H1 (cell line): ENCODE measurements around the gene OTUD3. TPM values are rescaled to one million over a fixed set of nuclear protein-coding genes. Genes with fewer than 3 reads are reported as not detected.

Experiments used
- CTCF ChIA-PET: fragments of 300-600 bp; sonication (Branson Sonifier 250); formaldehyde crosslinking; loops from one replicate; lab custom pipeline; 2021; ENCODE audit not compliant: partially characterized antibody; lab: Charles Lee
- POLR2A ChIA-PET: fragments of 300-600 bp; sonication (Branson Sonifier 250); formaldehyde crosslinking; loops from one replicate; lab custom pipeline; 2021; ENCODE audit warnings: inconsistent platforms; ENCODE audit not compliant: partially characterized antibody; lab: Charles Lee
- DNase-seq, 2 experiments: peaks; one replicate each; pipeline versions ENCODE4 v3.0.0 to v3.0.0-alpha.2; 2010 to 2022; ENCODE audit warnings: low spot score in 2 of 2, low read depth in 1 of 2, mixed read lengths in 1 of 2
- FAIRE-seq: peaks from 2 replicates; lab custom pipeline; 2011; peaks lifted over from hg19 to GRCh38; lab: Jason Lieb, UNC
- H2AFZ ChIP-seq: 2 replicates; pipeline ENCODE4 v1.8.1; 2012; ENCODE audit warnings: low read length, inconsistent platforms
- H2AK5ac ChIP-seq: 2 replicates; pipeline ENCODE4 v1.6.1; 2013; ENCODE audit warnings: low read depth, low read length
- H2BK120ac ChIP-seq: replicated peaks from 2 replicates; pipeline ENCODE3; 2013; ENCODE audit warnings: low read depth, low read length, inconsistent platforms
- H2BK12ac ChIP-seq: 2 replicates; pipeline ENCODE4 v1.6.1; 2013; ENCODE audit warnings: low read depth, low read length
- H2BK15ac ChIP-seq: 2 replicates; pipeline ENCODE4 v1.6.1; 2013; ENCODE audit warnings: low read length
- H2BK20ac ChIP-seq: 2 replicates; pipeline ENCODE4 v1.6.1; 2013; ENCODE audit warnings: low read length
- H2BK5ac ChIP-seq: 2 replicates; pipeline ENCODE4 v1.6.1; 2013; ENCODE audit warnings: low read depth, low read length
- H3K14ac ChIP-seq: 2 replicates; pipeline ENCODE4 v1.6.1; 2013; ENCODE audit warnings: inconsistent platforms; ENCODE audit not compliant: insufficient read length
- H3K18ac ChIP-seq: 2 replicates; pipeline ENCODE4 v1.6.1; 2013; ENCODE audit warnings: low read length; ENCODE audit errors: extremely low read depth
- H3K23ac ChIP-seq: 2 replicates; pipeline ENCODE4 v1.6.1; 2013; ENCODE audit warnings: inconsistent platforms; ENCODE audit not compliant: insufficient read length
- H3K23me2 ChIP-seq: 2 replicates; pipeline ENCODE4 v1.6.1; 2013; ENCODE audit warnings: low read depth, low read length
- H3K27ac ChIP-seq: 2 replicates; pipeline ENCODE4 v1.6.1; 2011; ENCODE audit warnings: low read depth, low read length, inconsistent platforms
- H3K27me3 ChIP-seq, 4 experiments: replicated peaks in 1 of 4; 1 replicate in 1 of 4; 2 replicates in 3 of 4; pipeline versions ENCODE4 v1.6.1 to v1.8.1; 2011 to 2013; ENCODE audit warnings: low read length in 3 of 4, mild to moderate bottlenecking in 3 of 4, inconsistent platforms in 2 of 4, mixed read lengths in 2 of 4, moderate library complexity in 1 of 4; ENCODE audit not compliant: control insufficient read depth in 3 of 4, insufficient read depth in 3 of 4; ENCODE audit errors: extremely low read depth in 1 of 4
- H3K36me3 ChIP-seq, 4 experiments: 2 replicates each; pipeline versions ENCODE4 v1.6.1 to v1.8.1; 2011 to 2013; ENCODE audit warnings: mild to moderate bottlenecking in 4 of 4, low read length in 3 of 4, moderate library complexity in 2 of 4, control low read depth in 1 of 4, inconsistent platforms in 1 of 4; ENCODE audit not compliant: insufficient read depth in 4 of 4, control insufficient read depth in 2 of 4
- H3K4ac ChIP-seq: replicated peaks from 2 replicates; pipeline ENCODE3; 2013; ENCODE audit warnings: low read length, low read depth, mixed read lengths, inconsistent platforms; ENCODE audit not compliant: insufficient read length
- H3K4me1 ChIP-seq, 4 experiments: replicated peaks in 1 of 4; 1 replicate in 1 of 4; 2 replicates in 3 of 4; pipeline versions ENCODE4 v1.6.1 to v1.8.1; 2011 to 2013; ENCODE audit warnings: low read length in 3 of 4, inconsistent platforms in 2 of 4, mixed read lengths in 1 of 4; ENCODE audit not compliant: insufficient read depth in 4 of 4, control insufficient read depth in 3 of 4
- H3K4me2 ChIP-seq, 2 experiments: 2 replicates each; pipeline versions ENCODE4 v1.6.1 to v1.8.1; 2011 to 2013; ENCODE audit warnings: low read depth in 2 of 2, low read length in 2 of 2, control low read depth in 1 of 2, inconsistent platforms in 1 of 2, mild to moderate bottlenecking in 1 of 2; ENCODE audit not compliant: insufficient read depth in 1 of 2
- H3K4me3 ChIP-seq, 4 experiments: fragments of 200-600, 300-600 bp in 1 of 4; sonication (generic), shearing (Covaris generic), sonication (Bioruptor Twin) in 1 of 4; 2 replicates each; pipeline versions ENCODE4 v1.5.1 to v1.8.1; 2011 to 2016; ENCODE audit warnings: low read length in 4 of 4, low read depth in 3 of 4, control low read depth in 2 of 4, inconsistent platforms in 2 of 4, mild to moderate bottlenecking in 2 of 4, mixed read lengths in 1 of 4, moderate library complexity in 1 of 4; ENCODE audit not compliant: insufficient read depth in 2 of 4; ENCODE audit errors: extremely low read depth in 1 of 4
- H3K56ac ChIP-seq: replicated peaks from 2 replicates; pipeline ENCODE3; 2013; ENCODE audit warnings: low read depth, mild to moderate bottlenecking, mixed read lengths, low read length, inconsistent platforms; ENCODE audit not compliant: insufficient read length
- H3K79me1 ChIP-seq: 2 replicates; pipeline ENCODE4 v1.6.1; 2013; ENCODE audit warnings: low read depth, low read length, control low read depth
- H3K79me2 ChIP-seq, 2 experiments: 2 replicates each; pipeline versions ENCODE4 v1.6.1 to v1.8.1; 2012 to 2013; ENCODE audit warnings: low read length in 2 of 2, mild to moderate bottlenecking in 2 of 2, inconsistent platforms in 1 of 2; ENCODE audit not compliant: insufficient read depth in 2 of 2, control insufficient read depth in 1 of 2
- H3K9ac ChIP-seq, 4 experiments: replicated peaks in 1 of 4; 1 replicate in 1 of 4; 2 replicates in 3 of 4; pipeline versions ENCODE4 v1.6.1 to v1.8.1; 2011 to 2013; ENCODE audit warnings: low read depth in 3 of 4, low read length in 3 of 4, control low read depth in 2 of 4, mild to moderate bottlenecking in 2 of 4, moderate library complexity in 2 of 4, inconsistent platforms in 1 of 4; ENCODE audit errors: extremely low read depth in 1 of 4
- H3K9me3 ChIP-seq, 2 experiments: 2 replicates each; pipeline versions ENCODE4 v1.6.1 to v1.8.1; 2012 to 2013; ENCODE audit warnings: mild to moderate bottlenecking in 2 of 2, moderate library complexity in 2 of 2, control low read depth in 1 of 2, inconsistent platforms in 1 of 2, low read depth in 1 of 2, low read length in 1 of 2, mixed read lengths in 1 of 2; ENCODE audit not compliant: insufficient read depth in 2 of 2
- H4K20me1 ChIP-seq, 2 experiments: replicated peaks in 1 of 2; 2 replicates each; pipeline versions ENCODE3 to v1.8.1; 2011 to 2013; ENCODE audit warnings: inconsistent platforms in 2 of 2, low read length in 2 of 2, mild to moderate bottlenecking in 1 of 2; ENCODE audit not compliant: insufficient read depth in 2 of 2, control insufficient read depth in 1 of 2
- H4K5ac ChIP-seq: 2 replicates; pipeline ENCODE4 v1.6.1; 2013; ENCODE audit warnings: low read length, low read depth, mixed read lengths, inconsistent platforms; ENCODE audit not compliant: insufficient read length
- H4K8ac ChIP-seq: 2 replicates; pipeline ENCODE4 v1.8.0; 2013; ENCODE audit warnings: mild to moderate bottlenecking, moderate library complexity, low read length, inconsistent platforms; ENCODE audit not compliant: insufficient read depth; ENCODE audit errors: extremely low read depth
- H4K91ac ChIP-seq: replicated peaks from 2 replicates; pipeline ENCODE3; 2013; ENCODE audit warnings: low read length, mixed read lengths, inconsistent platforms; ENCODE audit not compliant: insufficient read length
- BACH1 ChIP-seq: IDR thresholded peaks from 2 replicates; pipeline ENCODE4 v1.6.1; 2012; ENCODE audit warnings: low read length, improper control_type of control experiment
- BCL11A ChIP-seq, 2 experiments: IDR thresholded peaks; one replicate each; pipeline ENCODE4 v1.6.1; 2011; ENCODE audit warnings: low read depth in 2 of 2, low read length in 2 of 2, mild to moderate bottlenecking in 2 of 2
- CREB1 ChIP-seq: IDR thresholded peaks from 2 replicates; pipeline ENCODE4 v1.6.1; 2012; ENCODE audit warnings: inconsistent platforms
- EGR1 ChIP-seq: IDR thresholded peaks from 2 replicates; pipeline ENCODE4 v1.6.1; 2011; ENCODE audit warnings: low read depth, low read length, borderline replicate concordance
- JUND ChIP-seq: IDR thresholded peaks from 2 replicates; pipeline ENCODE4 v1.6.1; 2011; ENCODE audit warnings: mild to moderate bottlenecking, improper control_type of control experiment, low read length
- KDM5A ChIP-seq: fragments of 200-600 bp; IDR thresholded peaks from 2 replicates; pipeline ENCODE4 v1.7.1; 2012; ENCODE audit warnings: mild to moderate bottlenecking, low read length, inconsistent platforms, mixed read lengths
- MAFK ChIP-seq: IDR thresholded peaks from 2 replicates; pipeline ENCODE4 v1.6.1; 2012; ENCODE audit warnings: low read depth, mild to moderate bottlenecking, improper control_type of control experiment, low read length
- NRF1 ChIP-seq: IDR thresholded peaks from 2 replicates; pipeline ENCODE4 v1.6.1; 2011; ENCODE audit warnings: mild to moderate bottlenecking, low read depth, low read length, improper control_type of control experiment
- POLR2A ChIP-seq, 2 experiments: IDR thresholded peaks; 1 replicate in 1 of 2; 2 replicates in 1 of 2; pipeline ENCODE4 v1.6.1; 2011; ENCODE audit warnings: low read depth in 2 of 2, low read length in 2 of 2, mild to moderate bottlenecking in 2 of 2; ENCODE audit errors: control extremely low read depth in 1 of 2
- RBBP5 ChIP-seq: IDR thresholded peaks from 2 replicates; pipeline ENCODE4 v1.7.1; 2012; ENCODE audit warnings: low read depth, mild to moderate bottlenecking, inconsistent platforms, low read length, moderate library complexity, borderline replicate concordance
- SIX5 ChIP-seq: IDR thresholded peaks from 2 replicates; pipeline ENCODE4 v1.6.1; 2011; ENCODE audit warnings: mild to moderate bottlenecking, low read depth, low read length
- TAF1 ChIP-seq: IDR thresholded peaks from 2 replicates; pipeline ENCODE4 v1.6.1; 2011; ENCODE audit warnings: mild to moderate bottlenecking, low read depth, low read length
- TCF12 ChIP-seq: IDR thresholded peaks from 2 replicates; pipeline ENCODE4 v1.6.1; 2011; ENCODE audit warnings: low read depth, mild to moderate bottlenecking, low read length
- WGBS, 2 experiments: shearing (Covaris generic) in 1 of 2; methylation state at CpG; one replicate each; pipeline versions ENCODE4 v1.1.6 to v1.1.7; 2013 to 2015; ENCODE audit warnings: low lambda C conversion rate in 2 of 2, mixed read lengths in 2 of 2, inconsistent platforms in 1 of 2, low coverage in 1 of 2, missing lambda C conversion rate in 1 of 2; ENCODE audit not compliant: insufficient replicate concordance in 2 of 2, insufficient coverage in 1 of 2, insufficient read length in 1 of 2; ENCODE audit errors: extremely low coverage in 1 of 2, missing lambda C conversion rate in 1 of 2; 5-methylcytosine and 5-hydroxymethylcytosine counted together
- polyA plus RNA-seq, 7 experiments: library from polyadenylated mRNA; depleted of rRNA in 3 of 7; stranded (reverse) in 5 of 7; unstranded in 2 of 7; fragments of >200 nt in 5 of 7; fragments of 200-250 nt in 2 of 7; gene quantifications; 1 replicate in 5 of 7; 2 replicates in 1 of 7; 4 replicates in 1 of 7; pipeline versions ENCODE4 v1.2.1 to v1.2.3, GENCODE V29; 2011 to 2013; ENCODE audit warnings: missing spikeins in 2 of 7, mixed read lengths in 2 of 7
- total RNA-seq: library from RNA; stranded (reverse); fragmentation: NEBNext Ultra II Directional; extraction: Animal tissue kit (Norgen Biotek cat#: 25700); gene quantifications from 2 replicates; pipeline ENCODE4 v1.2.1, GENCODE V29; 2021
- TF ChIP-seq, protein P1 (sequence below): IDR thresholded peaks from 2 replicates; pipeline ENCODE4 v1.6.1; 2011; ENCODE audit warnings: low read depth, mild to moderate bottlenecking, low read length; ENCODE audit not compliant: insufficient read depth

OTUD3 gene
- total and polyA plus RNA-seq, 2 of the 8 experiments (the other 6 are each of a cell fraction or from before 2014, with no cell fraction given), result 6.3 to 11.9 TPM

DNA sequence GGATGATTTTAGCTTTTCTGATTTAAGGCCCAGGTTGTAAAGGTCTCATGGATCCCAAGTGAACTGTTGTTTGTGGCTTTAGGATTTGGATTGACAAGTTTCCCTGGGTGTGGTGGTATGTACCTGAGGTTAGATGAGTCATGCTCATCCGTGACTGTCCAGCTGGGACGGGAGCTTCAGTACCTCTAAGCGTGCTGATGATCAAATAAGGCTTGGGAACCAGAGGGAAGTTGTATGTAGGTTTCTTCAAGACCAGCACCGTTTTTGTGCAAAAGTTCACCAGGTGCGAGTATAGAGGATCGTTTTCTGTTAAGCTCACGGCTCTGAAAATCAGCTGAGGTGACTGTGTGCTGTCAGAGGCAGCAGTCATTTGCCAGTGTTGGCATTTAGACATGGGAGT, 21.4 kb downstream of the OTUD3 start:
- H3K27ac ChIP-seq, result 0 out of 2 replicates have a peak overlapping the region, but pooled peaks have one; percentile 6
- H4K20me1 ChIP-seq, result peaks cover 0 to 7% of the 10 kb centered on the region in 2 experiments
- DNase-seq (no peak), FAIRE-seq (no peak)
- H3K4me3 ChIP-seq, result no peak overlapping the region
- no peaks in the 10 kb centered on the region for H3K4me1 ChIP-seq
- no peak overlapping the region for H3K14ac ChIP-seq
- no peak overlapping the region for H3K56ac ChIP-seq
- H4K5ac ChIP-seq, result no peak overlapping the region
- no peaks in the 10 kb centered on the region for H3K27me3 ChIP-seq
- peaks cover 24 to 58% (median 53%) of the 10 kb centered on the region in 4 experiments for H3K36me3 ChIP-seq
- CTCF ChIA-PET, result no interaction called here
- 95% methylated on average over 7 of the region's 7 CpGs; no CpG with 5 or more reads in 1 of the 2 experiments for WGBS, 2 experiments
- H3K4me2 ChIP-seq, result no peak overlapping the region
- no peak overlapping the region for H3K23ac ChIP-seq
- no peak overlapping the region for H2AFZ ChIP-seq
- POLR2A ChIA-PET, result interaction anchor here (0.9 kb wide), 1 partner anchor 8 kb away, joined by 3 read pairs; no protein-coding TSS in a partner anchor
- no peak overlapping the region for H3K18ac ChIP-seq
- no peaks in the 10 kb centered on the region for H3K9me3 ChIP-seq
- H2BK5ac ChIP-seq, result no peak overlapping the region
- H2BK120ac ChIP-seq, result no peak overlapping the region
- no peak overlapping the region for H3K4ac ChIP-seq
- H4K8ac ChIP-seq, result no peak overlapping the region
- H2BK12ac ChIP-seq, result no peak overlapping the region
- H2BK20ac ChIP-seq, result no peak overlapping the region
- H3K9ac ChIP-seq, result no peak overlapping the region
- H4K91ac ChIP-seq, result no peak overlapping the region
- no peak overlapping the region for H2AK5ac ChIP-seq
- H3K79me1 ChIP-seq, result no peaks in the 10 kb centered on the region
- no peak overlapping the region for H2BK15ac ChIP-seq
- no peaks in the 10 kb centered on the region for H3K23me2 ChIP-seq
- TF ChIP-seq JUND (no peak), KDM5A (no peak), POLR2A (IDR thresholded peaks at IDR 0.05; ENCODE audit: control extremely low read depth in 1 of 2, low read depth in 2 of 2, low read length in 2 of 2) (no peak), MAFK (no peak), TCF12 (no peak), RBBP5 (no peak), BCL11A (IDR thresholded peaks at IDR 0.05; ENCODE audit: low read depth in 2 of 2, low read length in 2 of 2) (no peak), CREB1 (no peak), BACH1 (no peak), NRF1 (no peak), SIX5 (no peak), EGR1 (no peak), TAF1 (no peak)
- TF ChIP-seq, protein P1, sequence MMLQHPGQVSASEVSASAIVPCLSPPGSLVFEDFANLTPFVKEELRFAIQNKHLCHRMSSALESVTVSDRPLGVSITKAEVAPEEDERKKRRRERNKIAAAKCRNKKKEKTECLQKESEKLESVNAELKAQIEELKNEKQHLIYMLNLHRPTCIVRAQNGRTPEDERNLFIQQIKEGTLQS, result no peak
- H3K79me2 ChIP-seq, result no peaks in the 10 kb centered on the region
